HPDE6-E6E7 (cell line): ENCODE data around the gene TBXAS1.

Source experiments
- DNase-seq: peaks from one replicate; pipeline ENCODE4 v3.0.0; 2011; ENCODE audit warnings: missing footprints; ENCODE audit errors: extremely low spot score

Gene TBXAS1

GRCh38 chr7:140000666-140001268 is 171.7 kb downstream of the TBXAS1 start:
- DNase-seq = no peak

- DNase-seq = peak; percentile 56
These were observed 174.9 kb downstream of the TBXAS1 start for GRCh38 chr7:140003913-140004382.

- DNase-seq = no peak
These were observed 175.6 kb downstream of the TBXAS1 start for GRCh38 chr7:140004672-140005071.

GRCh38 chr7:140005341-140005740 is 176.3 kb downstream of the TBXAS1 start:
- DNase-seq = no peak

- no peak for DNase-seq
These were observed 176.9 kb downstream of the TBXAS1 start for GRCh38 chr7:140005754-140006503.

GRCh38 chr7:140006600-140006999 is 177.5 kb downstream of the TBXAS1 start:
- no peak for DNase-seq

- no peak for DNase-seq
These were observed 178.1 kb downstream of the TBXAS1 start for GRCh38 chr7:140007051-140007690.

GRCh38 chr7:140008755-140009610 is 179.9 kb downstream of the TBXAS1 start:
- DNase-seq = no peak

- DNase-seq = no peak
These were observed 180.7 kb downstream of the TBXAS1 start for GRCh38 chr7:140009735-140010134.

GRCh38 chr7:140010194-140010895 is 181.3 kb downstream of the TBXAS1 start:
- DNase-seq = no peak

- no peak for DNase-seq
These were observed 184.6 kb downstream of the TBXAS1 start for GRCh38 chr7:140013676-140014075.

GRCh38 chr7:140014123-140014522 is 185.1 kb downstream of the TBXAS1 start:
- DNase-seq = no peak

- DNase-seq = no peak
These were observed 186.5 kb downstream of the TBXAS1 start for GRCh38 chr7:140015471-140015970.

GRCh38 chr7:140016540-140016939 is 187.5 kb downstream of the TBXAS1 start:
- no peak for DNase-seq

GRCh38 chr7:140017034-140017433 is 188.0 kb downstream of the TBXAS1 start:
- no peak for DNase-seq

- DNase-seq = no peak
These were observed 188.5 kb downstream of the TBXAS1 start for GRCh38 chr7:140017543-140017942.

- DNase-seq = no peak
These were observed 189.3 kb downstream of the TBXAS1 start for GRCh38 chr7:140018125-140019043.

- no peak for DNase-seq
These were observed 190.1 kb downstream of the TBXAS1 start for GRCh38 chr7:140019172-140019571.

GRCh38 chr7:140019606-140020005 is 190.5 kb downstream of the TBXAS1 start:
- DNase-seq = no peak

- no peak for DNase-seq
These were observed 192.5 kb downstream of the TBXAS1 start for GRCh38 chr7:140021603-140022002.
